ENCODE results near the gene CRAT. TPM values are rescaled to one million over a fixed set of nuclear protein-coding genes. Genes with fewer than 3 reads are reported as not detected.

The CRAT gene
- total RNA-seq, 1 donor from 2014 or later = 26.4 TPM

DNA sequence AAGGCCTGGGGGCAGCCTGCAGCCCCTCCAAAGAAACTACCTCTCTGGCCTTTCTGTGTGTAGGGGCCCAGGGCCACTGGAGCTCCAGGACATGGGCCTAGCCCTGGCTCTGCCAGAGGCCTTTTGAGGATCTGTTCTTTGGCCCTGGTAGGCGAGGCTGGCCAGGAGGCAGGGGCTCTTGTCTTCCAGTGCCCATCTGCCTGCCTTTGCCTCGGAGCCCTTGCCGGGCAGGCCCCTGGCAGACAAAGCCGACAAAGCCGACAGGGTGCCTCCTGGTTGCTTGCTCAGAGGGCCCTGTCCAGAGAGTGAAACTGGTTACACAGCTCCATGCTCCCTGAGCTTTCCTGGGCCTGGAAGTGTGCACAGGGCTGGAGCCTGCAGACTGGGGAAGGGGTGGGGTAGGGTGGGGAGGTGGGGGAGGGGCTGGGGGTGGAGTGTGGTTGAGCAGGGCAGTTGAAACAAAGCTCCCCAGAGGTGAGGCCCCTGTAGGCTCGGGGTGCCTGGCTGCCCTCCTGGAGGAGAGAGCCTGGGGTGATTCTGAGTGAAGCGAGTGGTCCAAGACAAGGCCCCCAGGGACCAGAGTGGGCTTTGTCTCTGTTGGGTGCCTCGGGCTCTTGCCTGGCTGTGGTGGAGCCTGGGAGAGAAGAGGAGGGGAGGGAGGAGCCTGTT lies 29.9 kb upstream of the CRAT start:
- H3K27me3 Mint-ChIP-seq (ENCODE audit: low read depth) = no peaks in the 10 kb centered on the region
- no peaks in the 10 kb centered on the region for H3K9me3 Mint-ChIP-seq

GRCh38 chr9:129139993-129140396 lies 29.4 kb upstream of the CRAT start:
- DNase-seq (ENCODE audit: low spot score in 2 of 2, unreplicated experiment in 2 of 2) = peak; percentile 60 to 67
- peak overlapping the region; percentile 75 for H3K4me3 Mint-ChIP-seq
- peaks cover 12% of the 10 kb centered on the region for H3K36me3 Mint-ChIP-seq
- H3K27me3 Mint-ChIP-seq (ENCODE audit: low read depth) = no peaks in the 10 kb centered on the region
- peak overlapping the region; percentile 100 for H3K27ac Mint-ChIP-seq
- TF ChIP-seq, protein P1, sequence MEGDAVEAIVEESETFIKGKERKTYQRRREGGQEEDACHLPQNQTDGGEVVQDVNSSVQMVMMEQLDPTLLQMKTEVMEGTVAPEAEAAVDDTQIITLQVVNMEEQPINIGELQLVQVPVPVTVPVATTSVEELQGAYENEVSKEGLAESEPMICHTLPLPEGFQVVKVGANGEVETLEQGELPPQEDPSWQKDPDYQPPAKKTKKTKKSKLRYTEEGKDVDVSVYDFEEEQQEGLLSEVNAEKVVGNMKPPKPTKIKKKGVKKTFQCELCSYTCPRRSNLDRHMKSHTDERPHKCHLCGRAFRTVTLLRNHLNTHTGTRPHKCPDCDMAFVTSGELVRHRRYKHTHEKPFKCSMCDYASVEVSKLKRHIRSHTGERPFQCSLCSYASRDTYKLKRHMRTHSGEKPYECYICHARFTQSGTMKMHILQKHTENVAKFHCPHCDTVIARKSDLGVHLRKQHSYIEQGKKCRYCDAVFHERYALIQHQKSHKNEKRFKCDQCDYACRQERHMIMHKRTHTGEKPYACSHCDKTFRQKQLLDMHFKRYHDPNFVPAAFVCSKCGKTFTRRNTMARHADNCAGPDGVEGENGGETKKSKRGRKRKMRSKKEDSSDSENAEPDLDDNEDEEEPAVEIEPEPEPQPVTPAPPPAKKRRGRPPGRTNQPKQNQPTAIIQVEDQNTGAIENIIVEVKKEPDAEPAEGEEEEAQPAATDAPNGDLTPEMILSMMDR (IDR thresholded peaks at IDR 0.05; ENCODE audit: unreplicated experiment) = no peak
- H3K4me1 Mint-ChIP-seq = peaks cover 48% of the 10 kb centered on the region
- H3K9me3 Mint-ChIP-seq = no peaks in the 10 kb centered on the region

More for the DNA sequence above, 29.9 kb upstream of the CRAT start:
- DNase-seq (ENCODE audit: low spot score in 2 of 2, unreplicated experiment in 2 of 2) = peak in 1 of 2 experiments; percentile 56
- Mint-ChIP-seq H3K4me1 (peaks cover 54% of the 10 kb centered on the region), H3K4me3 (peak overlapping the region; percentile 75), H3K27ac (peak overlapping the region; percentile 100), H3K36me3 (peaks cover 12% of the 10 kb centered on the region)
- TF ChIP-seq, protein P1 (IDR thresholded peaks at IDR 0.05; ENCODE audit: unreplicated experiment) = no peak

DNA sequence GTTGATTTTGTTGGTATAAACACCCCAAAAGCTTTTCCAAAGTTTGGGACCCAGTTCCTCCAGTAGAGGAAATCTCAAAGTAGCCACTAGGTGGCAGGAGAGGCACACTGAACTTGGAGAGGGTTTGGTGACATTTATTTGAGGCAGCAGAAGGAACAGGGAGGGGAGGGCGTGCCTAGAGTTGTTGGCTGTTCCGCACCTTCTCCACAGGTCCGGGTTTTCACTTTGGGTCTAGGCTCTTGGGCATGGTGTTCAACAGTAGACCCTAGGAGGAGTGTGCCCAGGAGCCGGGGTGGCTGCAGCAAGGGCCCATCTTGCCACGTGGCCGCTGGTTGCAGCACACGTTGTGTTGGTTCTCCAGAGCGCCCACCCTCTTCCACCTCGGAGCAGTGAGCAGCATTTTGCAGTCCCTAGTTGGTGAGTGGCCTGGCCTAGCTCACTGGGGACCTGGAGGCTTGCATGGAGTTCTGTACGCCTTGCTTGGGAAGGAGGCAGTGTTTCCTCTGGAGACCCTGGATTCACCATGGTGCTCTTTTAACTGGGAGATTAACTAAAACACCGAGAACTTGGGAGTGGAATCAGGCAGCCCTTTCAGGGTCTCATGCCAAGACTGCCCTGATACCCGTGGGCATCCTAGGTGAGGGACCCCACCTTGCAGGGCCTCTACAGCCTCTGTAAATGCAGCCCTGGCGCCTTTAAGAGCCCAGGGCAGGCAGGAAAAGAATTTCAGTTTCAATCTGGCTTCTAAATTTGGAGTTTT lies 28.8 kb upstream of the CRAT start:
- no peaks in the 10 kb centered on the region for H3K27me3 Mint-ChIP-seq (ENCODE audit: low read depth)
- peaks cover 16% of the 10 kb centered on the region for H3K36me3 Mint-ChIP-seq
- H3K27ac Mint-ChIP-seq = peak overlapping the region; percentile 100
- peak in 1 of 2 experiments; percentile 75 for DNase-seq (ENCODE audit: low spot score in 2 of 2, unreplicated experiment in 2 of 2)
- TF ChIP-seq, protein P1 (IDR thresholded peaks at IDR 0.05; ENCODE audit: unreplicated experiment) = peak; percentile 98
- H3K9me3 Mint-ChIP-seq = no peaks in the 10 kb centered on the region
- peaks cover 48% of the 10 kb centered on the region for H3K4me1 Mint-ChIP-seq
- H3K4me3 Mint-ChIP-seq = peak overlapping the region; percentile 75

DNA sequence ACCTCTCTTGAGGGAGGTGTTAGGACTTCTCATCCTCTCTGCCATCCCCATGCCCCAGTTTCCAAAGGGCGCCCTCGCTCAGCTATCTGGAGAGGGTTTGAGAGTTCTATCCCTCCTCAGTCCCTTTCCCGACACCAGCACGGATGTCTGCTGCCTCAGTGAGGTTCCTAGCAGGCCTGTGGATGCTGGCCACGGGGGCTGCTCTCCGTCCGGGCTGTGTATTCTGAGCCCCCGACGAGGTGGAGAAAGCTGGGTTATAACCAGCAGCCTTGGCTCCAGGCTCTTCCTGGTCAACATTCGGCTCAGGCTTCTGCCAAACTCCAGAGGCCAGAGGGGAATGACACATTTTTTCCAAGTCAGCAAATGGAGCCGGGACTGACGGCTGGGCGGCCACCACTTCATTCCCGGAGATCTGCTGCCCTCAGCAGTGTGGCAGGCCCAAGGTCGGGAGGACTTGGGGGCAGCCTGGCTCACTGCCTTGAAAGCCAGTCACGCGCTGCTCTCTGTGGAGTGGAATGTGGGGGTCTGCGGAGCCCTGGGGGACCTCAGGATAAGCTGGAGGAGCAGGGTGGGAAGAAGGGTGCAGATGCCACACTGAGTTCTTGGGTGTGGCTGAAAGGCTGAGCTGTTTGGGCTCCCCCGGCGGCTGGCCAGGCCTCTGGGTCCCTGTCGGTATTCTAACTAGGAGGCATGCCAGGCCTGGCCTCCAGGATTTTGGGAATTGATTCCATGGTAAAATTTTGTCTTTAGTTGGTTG lies 28.1 kb upstream of the CRAT start:
- TF ChIP-seq, protein P1 (IDR thresholded peaks at IDR 0.05; ENCODE audit: unreplicated experiment) = no peak
- no peak overlapping the region for H3K4me3 Mint-ChIP-seq
- no peaks in the 10 kb centered on the region for H3K27me3 Mint-ChIP-seq (ENCODE audit: low read depth)
- H3K4me1 Mint-ChIP-seq = peaks cover 43% of the 10 kb centered on the region
- DNase-seq (ENCODE audit: low spot score in 2 of 2, unreplicated experiment in 2 of 2) = no peak
- H3K36me3 Mint-ChIP-seq = peaks cover 13% of the 10 kb centered on the region
- peak overlapping the region; percentile 100 for H3K27ac Mint-ChIP-seq
- H3K9me3 Mint-ChIP-seq = no peaks in the 10 kb centered on the region

DNA sequence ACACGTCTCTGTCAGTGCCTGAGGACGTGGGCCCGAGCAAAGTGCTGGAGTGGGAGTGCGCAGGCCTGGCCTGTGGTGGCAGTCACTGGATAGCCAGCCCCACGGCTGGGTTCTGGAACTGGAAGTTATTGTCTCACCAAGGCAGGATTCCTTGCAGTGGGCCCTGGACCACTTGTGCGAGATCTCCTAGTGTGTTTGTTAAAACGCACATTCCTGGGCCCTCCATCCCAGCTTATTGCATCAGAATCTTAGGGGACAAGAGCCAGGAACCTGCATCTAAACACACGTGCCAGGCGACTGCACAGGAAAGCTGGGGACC lies 27.5 kb upstream of the CRAT start:
- no peak for DNase-seq (ENCODE audit: low spot score in 2 of 2, unreplicated experiment in 2 of 2)
- TF ChIP-seq, protein P1 (IDR thresholded peaks at IDR 0.05; ENCODE audit: unreplicated experiment) = no peak
- peaks cover 17% of the 10 kb centered on the region for H3K36me3 Mint-ChIP-seq
- no peaks in the 10 kb centered on the region for H3K27me3 Mint-ChIP-seq (ENCODE audit: low read depth)
- H3K9me3 Mint-ChIP-seq = no peaks in the 10 kb centered on the region
- H3K4me1 Mint-ChIP-seq = peaks cover 40% of the 10 kb centered on the region
- H3K4me3 Mint-ChIP-seq = no peak overlapping the region
- H3K27ac Mint-ChIP-seq = no peak overlapping the region

Measured in mesothelial cell of epicardium (in vitro differentiated cells).